Measurements from ENCODE around the gene ENPP6.

Gene ENPP6

GRCh38 chr4:184062769-184063168 is 154.9 kb downstream of the ENPP6 start:
- TF ChIP-seq POU6F1 (CRISPR knock-in tag; IDR thresholded peaks at IDR 0.05; ENCODE audit: borderline replicate concordance, low read depth) (no peak), ZNF8 (CRISPR knock-in tag; IDR thresholded peaks at IDR 0.05) (no peak), CSRNP3 (CRISPR knock-in tag; IDR thresholded peaks at IDR 0.05) (no peak), ZC3H10 (CRISPR knock-in tag; IDR thresholded peaks at IDR 0.05) (no peak), TSHZ2 (CRISPR knock-in tag; IDR thresholded peaks at IDR 0.05) (no peak), PATZ1 (CRISPR knock-in tag; IDR thresholded peaks at IDR 0.05; ENCODE audit: borderline replicate concordance) (no peak), TOX (CRISPR knock-in tag; IDR thresholded peaks at IDR 0.05; ENCODE audit: borderline replicate concordance) (no peak), ESRRG (CRISPR knock-in tag; IDR thresholded peaks at IDR 0.05) (no peak), CSDC2 (CRISPR knock-in tag; IDR thresholded peaks at IDR 0.05) (no peak), SNAI2 (CRISPR knock-in tag; IDR thresholded peaks at IDR 0.05) (no peak), ARNTL (CRISPR knock-in tag; IDR thresholded peaks at IDR 0.05; ENCODE audit: borderline replicate concordance, low read depth) (no peak), BACH2 (CRISPR knock-in tag; IDR thresholded peaks at IDR 0.05; ENCODE audit: borderline replicate concordance) (no peak), OSR1 (CRISPR knock-in tag; IDR thresholded peaks at IDR 0.05) (no peak), RARB (CRISPR knock-in tag; IDR thresholded peaks at IDR 0.05) (no peak)
- ATAC-seq: no peak

GRCh38 chr4:184061582-184061981 is 156.1 kb downstream of the ENPP6 start:
- no peak for TF ChIP-seq SNAI2 (CRISPR knock-in tag; IDR thresholded peaks at IDR 0.05)
- no peak for TF ChIP-seq ARNTL (CRISPR knock-in tag; IDR thresholded peaks at IDR 0.05; ENCODE audit: borderline replicate concordance, low read depth)
- no peak for TF ChIP-seq CSDC2 (CRISPR knock-in tag; IDR thresholded peaks at IDR 0.05)
- no peak for TF ChIP-seq ZNF70 (CRISPR knock-in tag; IDR thresholded peaks at IDR 0.05)
- TF ChIP-seq ISL1 (CRISPR knock-in tag; IDR thresholded peaks at IDR 0.05): no peak
- TF ChIP-seq PATZ1 (CRISPR knock-in tag; IDR thresholded peaks at IDR 0.05; ENCODE audit: borderline replicate concordance): no peak
- TF ChIP-seq CREB5 (CRISPR knock-in tag; IDR thresholded peaks at IDR 0.05; ENCODE audit: low read depth): no peak
- no peak for TF ChIP-seq TCF4 (CRISPR knock-in tag; IDR thresholded peaks at IDR 0.05; ENCODE audit: borderline replicate concordance)
- TF ChIP-seq ZFP30 (CRISPR knock-in tag; IDR thresholded peaks at IDR 0.05): no peak
- no peak for TF ChIP-seq GLIS3 (CRISPR knock-in tag; IDR thresholded peaks at IDR 0.05)
- no peak for TF ChIP-seq ZNF8 (CRISPR knock-in tag; IDR thresholded peaks at IDR 0.05)
- TF ChIP-seq PPARA (CRISPR knock-in tag; IDR thresholded peaks at IDR 0.05; ENCODE audit: borderline replicate concordance): no peak
- TF ChIP-seq ZFP3 (CRISPR knock-in tag; IDR thresholded peaks at IDR 0.05): no peak
- no peak for TF ChIP-seq POU6F1 (CRISPR knock-in tag; IDR thresholded peaks at IDR 0.05; ENCODE audit: borderline replicate concordance, low read depth)
- TF ChIP-seq TOX (CRISPR knock-in tag; IDR thresholded peaks at IDR 0.05; ENCODE audit: borderline replicate concordance): no peak
- TF ChIP-seq RARB (CRISPR knock-in tag; IDR thresholded peaks at IDR 0.05): no peak
- no peak for ATAC-seq
